Activated CD4-positive, alpha-beta T cell treated with anti-CD3 and anti-CD28 coated beads, Interleukin-2, amount 10 ng/mL, durations not matched to agents 24 days and 14 days (primary cell): ENCODE data around the gene NOXO1. TPM values are rescaled to one million over a fixed set of nuclear protein-coding genes. Genes with fewer than 3 reads are reported as not detected.

ENCODE experiments used
- DNase-seq: peaks from one replicate; pipeline ENCODE4 v3.0.0; 2022
- H3K27ac Mint-ChIP-seq: one replicate; pipeline ENCODE4 v1.8.0; 2022; ENCODE audit warnings: mild to moderate bottlenecking, mixed read lengths
- H3K27me3 Mint-ChIP-seq: one replicate; pipeline ENCODE4 v1.8.0; 2022; ENCODE audit warnings: mixed read lengths
- H3K36me3 Mint-ChIP-seq: one replicate; pipeline ENCODE4 v1.8.0; 2022; ENCODE audit warnings: low read depth, mild to moderate bottlenecking, mixed read lengths
- H3K4me1 Mint-ChIP-seq: one replicate; pipeline ENCODE4 v1.8.0; 2021; ENCODE audit warnings: mixed read lengths
- H3K4me3 Mint-ChIP-seq: one replicate; pipeline ENCODE4 v1.8.0; 2022; ENCODE audit warnings: mild to moderate bottlenecking, moderate library complexity, mixed read lengths
- H3K9me3 Mint-ChIP-seq: one replicate; pipeline ENCODE4 v1.8.0; 2021; ENCODE audit warnings: mixed read lengths
- intact Hi-C: fragments of 100-400 bp; cut with micrococcal nuclease; formaldehyde crosslinking; loops from one replicate; pipeline ENCODE4 v1.15.1; 2023
- total RNA-seq: library from RNA; stranded (reverse); gene quantifications from 2 replicates; pipeline ENCODE4 v1.2.3, GENCODE V29; 2022

Gene NOXO1, protein sequence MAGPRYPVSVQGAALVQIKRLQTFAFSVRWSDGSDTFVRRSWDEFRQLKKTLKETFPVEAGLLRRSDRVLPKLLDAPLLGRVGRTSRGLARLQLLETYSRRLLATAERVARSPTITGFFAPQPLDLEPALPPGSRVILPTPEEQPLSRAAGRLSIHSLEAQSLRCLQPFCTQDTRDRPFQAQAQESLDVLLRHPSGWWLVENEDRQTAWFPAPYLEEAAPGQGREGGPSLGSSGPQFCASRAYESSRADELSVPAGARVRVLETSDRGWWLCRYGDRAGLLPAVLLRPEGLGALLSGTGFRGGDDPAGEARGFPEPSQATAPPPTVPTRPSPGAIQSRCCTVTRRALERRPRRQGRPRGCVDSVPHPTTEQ
- total RNA-seq, result 0.56 TPM in 1 of 2 replicates, not detected in the other

DNA sequence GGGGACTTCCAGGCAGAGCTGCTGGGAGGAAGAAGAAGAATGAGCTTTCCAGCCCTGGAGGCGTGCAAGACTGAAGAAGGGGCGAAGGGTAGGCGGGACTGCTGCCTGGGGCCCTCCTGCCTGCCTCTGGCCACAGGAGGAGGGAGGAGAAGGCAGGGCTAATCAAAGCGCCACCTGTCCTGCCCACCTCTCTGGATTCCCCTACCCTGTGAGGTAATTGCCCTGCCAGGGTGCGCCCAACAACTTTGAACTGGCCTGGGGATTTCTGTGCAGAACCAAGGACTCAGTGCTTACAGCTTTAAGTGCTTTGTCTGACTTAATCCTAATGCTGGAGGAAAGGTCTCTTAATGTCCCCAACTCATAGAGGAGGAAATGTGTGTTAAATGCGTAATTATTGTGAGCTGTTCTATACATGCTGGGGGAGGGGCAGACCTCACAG, at the start of gene NOXO1:
Gene NOXO1 (minus strand): TSS at position 72 of the 439 bp plus-strand sequence. CDS start 290 bp downstream, outside the sequence.
- Mint-ChIP-seq H3K4me3 (peak within 1 kb of the TSS; percentile 25), H3K27me3 (peaks cover 23% of the 10 kb centered on the region), H3K9me3 (no peaks in the 10 kb centered on the region), H3K4me1 (peaks cover 6% of the 10 kb centered on the region), H3K36me3 (peaks cover 15% of the 10 kb centered on the region), H3K27ac (no peak within 1 kb of the TSS)
- DNase-seq, result no peak
- intact Hi-C loops, result no loop called here

DNA sequence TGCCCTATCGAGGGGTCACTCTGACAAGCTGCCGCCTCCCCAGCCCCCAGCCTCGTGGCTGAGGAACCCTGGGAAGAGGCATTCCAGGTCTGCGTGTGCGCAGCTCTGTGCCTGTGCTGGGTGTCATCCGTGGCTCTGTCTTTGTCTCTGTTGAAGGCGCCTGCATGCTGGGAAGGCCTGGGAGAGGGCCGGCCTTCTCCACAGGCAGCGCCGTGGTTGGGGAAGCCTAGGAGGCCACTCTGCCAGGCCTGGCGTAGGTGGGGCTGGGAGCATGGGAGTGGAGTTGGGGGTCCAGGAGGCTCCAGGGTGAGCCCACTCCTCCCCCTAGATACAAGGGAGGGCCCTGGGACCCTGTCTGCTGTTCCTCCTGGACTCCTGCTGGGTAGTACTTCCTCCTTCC, 48.8 kb upstream of the NOXO1 start:
- H3K27me3 Mint-ChIP-seq, result peaks cover 27% of the 10 kb centered on the region
- no peaks in the 10 kb centered on the region for H3K9me3 Mint-ChIP-seq
- intact Hi-C loops, result no loop called here
- H3K36me3 Mint-ChIP-seq, result no peaks in the 10 kb centered on the region
- no peak overlapping the region for H3K27ac Mint-ChIP-seq
- no peaks in the 10 kb centered on the region for H3K4me1 Mint-ChIP-seq
- no peak overlapping the region for H3K4me3 Mint-ChIP-seq
- DNase-seq, result no peak

DNA sequence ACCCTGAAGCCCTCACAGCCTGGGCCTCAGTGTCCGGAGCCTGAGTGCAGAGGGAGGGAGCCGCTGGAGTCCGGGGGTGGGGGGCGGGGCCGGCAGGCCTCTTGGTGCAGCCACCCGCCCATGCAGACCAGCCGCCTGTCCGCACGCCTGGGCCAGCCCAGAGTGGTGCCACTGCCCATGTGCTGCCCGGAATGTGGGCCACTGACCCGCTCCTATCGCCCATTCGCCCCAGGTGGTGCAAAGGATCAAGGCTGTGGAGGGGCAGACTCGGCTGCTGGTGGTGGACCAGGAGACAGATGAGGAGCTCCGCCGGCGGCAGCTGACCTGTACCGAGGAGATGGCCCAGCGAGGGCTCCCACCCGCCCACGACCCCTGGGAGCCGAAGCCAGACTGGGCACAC, 48.1 kb upstream of the NOXO1 start:
- DNase-seq, result no peak
- intact Hi-C loops, result no loop called here
- Mint-ChIP-seq H3K4me3 (no peak overlapping the region), H3K36me3 (no peaks in the 10 kb centered on the region), H3K27ac (no peak overlapping the region), H3K27me3 (peaks cover 28% of the 10 kb centered on the region), H3K9me3 (no peaks in the 10 kb centered on the region), H3K4me1 (no peaks in the 10 kb centered on the region)

DNA sequence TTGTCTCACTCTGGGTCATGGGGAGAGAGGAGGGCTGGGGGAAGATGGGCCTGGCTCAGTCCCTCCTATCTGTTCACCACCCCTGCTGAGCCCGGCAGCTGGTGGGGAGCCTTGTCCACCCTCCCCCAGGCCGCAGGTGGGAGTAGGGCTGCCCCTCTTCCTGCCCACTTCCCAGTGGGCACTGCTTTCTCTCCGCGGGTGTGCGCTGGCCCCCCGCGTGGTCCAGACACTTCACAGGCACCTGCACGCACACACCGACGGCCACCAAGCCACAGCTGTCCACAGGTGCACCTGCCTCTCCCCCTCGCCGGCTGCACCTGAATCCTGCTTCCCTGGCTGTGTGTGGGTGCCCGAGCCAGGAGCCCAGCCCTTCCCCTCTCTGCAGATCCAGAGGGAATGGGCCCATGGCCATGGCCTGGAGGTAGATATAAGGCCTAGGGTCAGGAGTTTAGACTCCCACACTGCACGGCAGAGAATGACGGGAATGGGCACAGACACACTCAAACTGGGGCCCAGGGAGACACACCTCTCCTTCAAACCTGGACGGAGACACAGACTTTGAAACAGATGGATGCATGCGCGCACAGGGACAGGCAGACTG, 47.5 kb upstream of the NOXO1 start:
- H3K4me3 Mint-ChIP-seq, result no peak overlapping the region
- no peaks in the 10 kb centered on the region for H3K4me1 Mint-ChIP-seq
- no peak for DNase-seq
- H3K9me3 Mint-ChIP-seq, result no peaks in the 10 kb centered on the region
- peaks cover 28% of the 10 kb centered on the region for H3K27me3 Mint-ChIP-seq
- H3K27ac Mint-ChIP-seq, result no peak overlapping the region
- intact Hi-C loops, result no loop called here
- no peaks in the 10 kb centered on the region for H3K36me3 Mint-ChIP-seq

DNA sequence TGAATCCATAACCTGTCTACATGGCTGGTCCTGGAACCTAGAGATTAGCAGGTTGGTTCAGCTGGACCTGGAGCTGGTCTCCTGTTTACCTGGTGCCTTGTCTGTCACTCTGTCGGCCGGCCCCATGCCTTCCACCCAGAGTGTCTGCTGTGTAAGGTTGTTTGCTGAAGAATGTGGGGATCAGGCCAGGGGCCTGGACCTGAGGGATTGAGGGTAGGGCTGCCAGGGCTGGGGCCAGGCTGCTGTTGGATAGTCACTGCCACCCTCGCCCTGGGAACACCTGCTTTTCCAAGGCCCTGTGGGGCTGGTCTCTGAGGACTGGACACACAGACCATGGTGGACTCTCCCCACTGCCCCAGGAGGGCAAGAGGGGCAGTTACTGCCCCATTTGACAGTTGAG, 46.9 kb upstream of the NOXO1 start:
- peaks cover 28% of the 10 kb centered on the region for H3K27me3 Mint-ChIP-seq
- H3K4me3 Mint-ChIP-seq, result no peak overlapping the region
- intact Hi-C loops, result no loop called here

DNA sequence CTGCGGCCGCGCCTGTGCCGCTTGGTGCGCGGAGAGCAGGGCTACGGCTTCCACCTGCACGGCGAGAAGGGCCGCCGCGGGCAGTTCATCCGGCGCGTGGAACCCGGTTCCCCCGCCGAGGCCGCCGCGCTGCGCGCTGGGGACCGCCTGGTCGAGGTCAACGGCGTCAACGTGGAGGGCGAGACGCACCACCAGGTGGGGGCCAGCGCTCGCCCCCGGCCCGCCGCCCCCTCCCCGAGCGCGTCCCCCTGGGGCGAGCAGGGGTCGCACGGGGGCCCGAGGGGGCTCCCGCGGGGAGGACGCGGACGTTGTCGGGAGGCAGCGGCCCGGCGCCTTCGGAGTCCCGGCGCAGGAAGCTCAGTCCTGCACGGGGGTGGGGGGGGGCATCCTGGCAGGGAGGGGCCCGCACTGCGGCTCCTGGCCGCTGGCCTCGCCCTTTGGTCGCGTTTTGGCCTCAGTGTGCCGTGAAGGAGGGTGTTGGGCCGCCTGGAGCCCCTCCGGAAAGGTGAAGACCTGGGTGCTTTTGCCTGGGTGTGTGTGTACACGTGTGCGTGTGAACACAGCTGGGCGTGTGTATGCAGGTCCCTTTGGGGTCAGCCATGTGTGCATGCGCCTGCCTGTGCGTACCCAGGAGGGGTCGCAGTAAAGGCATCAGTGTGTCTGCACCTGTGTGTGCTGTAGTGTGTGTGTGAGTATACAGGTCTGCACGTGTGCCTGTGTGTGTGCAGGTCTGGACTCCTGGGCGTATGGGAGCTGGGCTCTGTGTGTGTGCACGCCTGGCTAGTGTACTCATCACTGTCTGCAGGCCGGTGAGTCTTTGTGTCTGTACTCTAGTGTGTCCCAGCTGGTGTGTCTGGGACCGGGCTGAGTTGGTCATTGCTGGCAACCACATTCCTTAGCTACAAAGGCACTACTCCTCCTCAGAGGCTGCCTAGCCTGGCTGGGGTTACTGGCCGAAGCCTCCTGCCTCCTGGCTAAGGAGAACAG, 46.0 kb upstream of the NOXO1 start:
- H3K27me3 Mint-ChIP-seq, result peaks cover 35% of the 10 kb centered on the region
- peak; percentile 68 for DNase-seq
- no peak overlapping the region for H3K27ac Mint-ChIP-seq
- no peaks in the 10 kb centered on the region for H3K9me3 Mint-ChIP-seq
- no peaks in the 10 kb centered on the region for H3K36me3 Mint-ChIP-seq
- peak overlapping the region; percentile 61 for H3K4me3 Mint-ChIP-seq
- intact Hi-C loops, result no loop called here
- peaks cover 7% of the 10 kb centered on the region for H3K4me1 Mint-ChIP-seq

More for the DNA sequence above, 46.9 kb upstream of the NOXO1 start:
- DNase-seq, result no peak
- no peaks in the 10 kb centered on the region for H3K36me3 Mint-ChIP-seq
- peaks cover 2% of the 10 kb centered on the region for H3K4me1 Mint-ChIP-seq
- no peak overlapping the region for H3K27ac Mint-ChIP-seq
- no peaks in the 10 kb centered on the region for H3K9me3 Mint-ChIP-seq

DNA sequence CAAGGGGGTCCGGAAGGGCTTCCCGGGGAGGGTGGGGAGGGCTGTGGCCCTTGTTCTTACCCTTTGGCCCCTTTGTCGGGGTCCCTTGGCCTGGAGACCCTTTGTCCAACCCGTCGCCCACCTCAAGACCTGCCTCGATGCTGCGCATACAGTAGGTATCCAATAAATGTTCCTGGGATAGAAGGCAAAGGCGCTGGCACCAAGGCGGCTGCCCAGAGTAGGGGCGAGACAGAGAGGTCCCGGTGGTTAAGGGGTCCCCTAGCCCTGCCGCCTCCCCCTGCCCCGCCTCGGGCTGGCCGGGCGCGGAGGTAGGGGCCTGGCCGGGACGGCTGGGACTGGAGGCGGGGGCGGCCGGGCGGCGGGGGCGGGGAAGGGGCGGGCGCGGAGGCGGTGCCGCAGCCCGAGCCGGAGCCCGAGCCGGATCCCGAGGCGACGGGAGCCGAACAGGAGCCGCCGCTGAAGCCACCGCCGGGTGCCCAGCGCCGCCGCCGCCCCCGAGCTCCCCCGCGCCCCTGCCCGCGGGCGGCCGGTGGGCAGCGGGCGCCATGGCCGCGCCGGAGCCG, 45.3 kb upstream of the NOXO1 start, which contains the start of gene NHERF2:
Gene NHERF2 (plus strand): TSS at position 442 of the 563 bp plus-strand sequence. CDS start 104 bp downstream, at position 546.
- no peak within 1 kb of the TSS for H3K27ac Mint-ChIP-seq
- peak; percentile 79 for DNase-seq
- H3K4me3 Mint-ChIP-seq, result peak within 1 kb of the TSS; percentile 68
- H3K4me1 Mint-ChIP-seq, result peaks cover 8% of the 10 kb centered on the region
- intact Hi-C loops, result no loop called here
- no peaks in the 10 kb centered on the region for H3K9me3 Mint-ChIP-seq
- peaks cover 41% of the 10 kb centered on the region for H3K27me3 Mint-ChIP-seq
- H3K36me3 Mint-ChIP-seq, result no peaks in the 10 kb centered on the region

DNA sequence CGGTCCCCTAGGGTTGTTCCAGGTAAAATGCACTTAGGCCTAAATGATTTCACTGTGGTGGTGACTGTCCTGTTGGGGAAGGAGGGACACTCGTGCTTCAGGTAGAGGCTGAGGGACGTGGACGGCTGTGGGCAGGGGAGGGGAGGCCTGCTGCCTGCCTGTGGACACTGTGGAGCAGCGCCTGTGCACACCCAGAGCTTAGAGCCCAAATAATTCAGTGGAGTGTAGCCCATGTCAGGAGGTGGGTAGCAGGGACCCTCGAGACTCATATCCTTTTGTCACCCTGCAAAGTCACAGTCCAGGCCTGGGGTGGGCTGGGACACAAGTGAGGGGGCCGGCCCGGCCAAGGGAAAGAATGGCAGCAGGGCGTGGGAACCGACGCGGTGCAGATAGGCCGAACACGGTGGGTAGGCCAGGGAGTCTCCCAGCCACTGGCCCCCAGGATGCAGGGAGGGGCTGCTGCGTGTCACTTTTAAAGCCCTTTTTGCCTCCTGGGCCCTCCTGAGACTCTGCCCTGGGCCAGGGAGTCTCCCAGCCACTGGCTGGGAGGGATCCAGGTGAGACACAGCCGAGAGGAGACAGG, 44.7 kb upstream of the NOXO1 start:
- Mint-ChIP-seq H3K9me3 (no peaks in the 10 kb centered on the region), H3K27ac (no peak overlapping the region), H3K4me3 (peak overlapping the region; percentile 68), H3K36me3 (no peaks in the 10 kb centered on the region), H3K4me1 (peaks cover 9% of the 10 kb centered on the region), H3K27me3 (peaks cover 44% of the 10 kb centered on the region)
- no peak for DNase-seq
- intact Hi-C loops, result no loop called here

DNA sequence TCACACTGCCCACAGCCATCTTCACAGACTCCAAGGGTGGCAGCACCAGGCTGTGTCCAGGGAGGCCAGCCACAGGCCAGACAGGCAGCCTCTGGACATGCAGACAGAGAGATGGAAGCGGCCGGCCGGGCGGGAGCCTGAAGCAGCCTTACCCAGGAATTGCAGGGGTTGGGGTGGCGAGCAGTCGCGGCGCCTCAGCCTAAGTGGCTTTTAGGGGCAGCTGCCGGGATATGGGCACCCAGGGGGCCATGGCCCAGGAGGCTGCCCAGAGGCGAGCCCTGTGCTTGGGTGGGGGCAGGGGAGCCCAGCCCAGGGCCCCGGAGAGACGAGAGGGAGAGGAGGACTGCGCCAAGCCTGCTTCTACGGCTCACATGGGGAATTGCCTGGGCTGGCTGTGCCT, 44.0 kb upstream of the NOXO1 start:
- intact Hi-C loops, result no loop called here
- Mint-ChIP-seq H3K27ac (no peak overlapping the region), H3K9me3 (no peaks in the 10 kb centered on the region), H3K36me3 (no peaks in the 10 kb centered on the region), H3K4me3 (no peak overlapping the region), H3K27me3 (peaks cover 49% of the 10 kb centered on the region), H3K4me1 (peaks cover 12% of the 10 kb centered on the region)
- no peak for DNase-seq

DNA sequence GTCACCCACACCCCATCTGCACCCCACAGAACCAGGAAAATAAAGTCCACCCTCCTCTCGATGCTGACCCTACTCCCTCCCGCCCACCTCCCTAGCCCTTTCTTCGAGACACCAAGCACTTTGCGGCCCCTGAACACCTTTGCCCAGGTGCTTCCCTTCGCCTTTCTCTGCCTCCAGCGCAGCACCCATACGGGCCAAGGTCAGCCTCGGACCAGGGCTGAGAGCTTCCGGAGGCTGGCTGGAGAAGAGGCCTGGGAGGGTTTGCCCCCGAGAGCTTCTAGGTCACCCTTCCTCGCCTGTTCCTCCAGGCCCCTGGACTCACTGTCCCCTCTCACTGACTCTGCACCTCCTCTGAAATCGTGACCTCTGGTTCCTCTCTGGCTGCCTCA, 42.8 kb upstream of the NOXO1 start:
- Mint-ChIP-seq H3K27me3 (peaks cover 50% of the 10 kb centered on the region), H3K4me1 (peaks cover 12% of the 10 kb centered on the region), H3K9me3 (no peaks in the 10 kb centered on the region), H3K27ac (no peak overlapping the region), H3K4me3 (no peak overlapping the region), H3K36me3 (no peaks in the 10 kb centered on the region)
- intact Hi-C loops, result no loop called here
- no peak for DNase-seq

DNA sequence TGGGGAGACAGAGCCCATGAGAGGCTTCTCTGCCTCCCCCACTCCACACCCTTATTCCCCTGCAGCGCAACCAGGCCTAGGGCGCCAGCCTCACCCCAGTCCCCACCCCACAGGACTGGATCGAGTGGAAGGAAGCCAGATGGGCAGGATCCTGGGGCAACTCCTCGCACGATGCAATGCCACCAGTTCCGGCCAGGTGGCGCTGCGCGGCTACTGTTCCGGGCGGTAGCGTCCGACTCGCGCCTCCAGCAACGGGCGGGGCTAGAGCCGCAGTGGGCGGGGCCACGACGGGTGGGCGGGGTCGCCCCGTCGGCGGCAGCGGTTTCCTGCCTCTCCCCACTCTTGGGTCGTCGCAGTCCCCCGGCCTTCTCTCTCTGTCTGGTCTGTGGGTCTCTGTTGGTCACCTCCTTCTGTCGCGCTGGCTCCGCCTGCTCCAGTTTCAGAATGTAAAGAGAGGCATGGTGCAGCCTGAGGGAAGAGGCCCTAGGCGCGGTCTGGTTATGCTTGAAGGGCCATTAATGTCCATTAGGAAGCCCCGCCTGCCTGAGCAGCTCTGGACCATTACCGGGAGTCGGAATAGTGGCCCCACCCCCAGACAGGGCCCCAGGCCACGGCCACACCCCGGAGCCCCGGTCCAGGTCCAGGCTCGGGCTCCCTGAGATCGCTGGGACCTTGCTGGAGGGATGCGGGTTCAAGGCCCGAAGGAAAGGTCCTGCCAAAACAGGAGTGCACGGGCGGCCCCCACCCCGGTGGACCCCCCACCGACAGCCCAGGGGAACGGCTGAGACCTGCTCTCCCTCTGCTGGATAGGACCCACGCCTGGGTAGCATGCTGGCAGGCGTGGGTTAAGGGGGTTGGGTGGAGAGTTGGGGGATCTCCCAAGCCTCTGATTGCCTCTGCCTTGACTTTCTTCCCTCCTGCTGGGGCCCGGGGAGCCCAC, 42.1 kb upstream of the NOXO1 start:
- peak overlapping the region; percentile 85 for H3K4me3 Mint-ChIP-seq
- no peaks in the 10 kb centered on the region for H3K9me3 Mint-ChIP-seq
- peak; percentile 99 for DNase-seq
- H3K27me3 Mint-ChIP-seq, result peaks cover 49% of the 10 kb centered on the region
- H3K27ac Mint-ChIP-seq, result peak overlapping the region; percentile 48
- H3K36me3 Mint-ChIP-seq, result no peaks in the 10 kb centered on the region
- H3K4me1 Mint-ChIP-seq, result peaks cover 12% of the 10 kb centered on the region
- intact Hi-C loops, result loop anchor here (1.0 kb wide), 2 partner anchors 24 to 117 kb away; partner anchors contain the start of genes NTHL1 and TSC2

DNA sequence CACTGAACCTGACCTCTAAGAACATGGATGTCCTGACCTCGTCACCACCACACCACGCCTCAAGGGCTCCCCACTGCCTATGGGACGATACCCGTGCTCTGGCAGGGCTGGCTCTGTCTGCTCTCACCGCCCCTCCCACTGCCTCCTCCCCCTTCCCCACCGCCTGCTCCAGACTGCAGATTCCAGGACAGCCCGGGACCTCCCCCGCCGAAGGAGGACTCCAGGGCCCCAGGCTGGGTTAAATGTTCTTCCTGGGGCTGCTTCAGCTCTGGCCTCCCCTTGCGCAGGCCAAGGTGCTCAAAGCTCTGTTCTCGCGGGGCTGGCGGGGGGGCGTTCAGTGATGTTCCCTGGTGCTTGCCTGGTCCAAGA, 41.4 kb upstream of the NOXO1 start:
- H3K27me3 Mint-ChIP-seq, result peaks cover 45% of the 10 kb centered on the region
- intact Hi-C loops, result loop anchor here (1.0 kb wide), 2 partner anchors 25 to 118 kb away; partner anchors contain the start of genes NTHL1 and TSC2
- peaks cover 12% of the 10 kb centered on the region for H3K4me1 Mint-ChIP-seq
- DNase-seq, result no peak
- H3K4me3 Mint-ChIP-seq, result peak overlapping the region; percentile 85
- H3K9me3 Mint-ChIP-seq, result no peaks in the 10 kb centered on the region
- H3K36me3 Mint-ChIP-seq, result no peaks in the 10 kb centered on the region
- peak overlapping the region; percentile 47 for H3K27ac Mint-ChIP-seq
